Astrocyte (in vitro differentiated cells and primary cell): ENCODE measurements around the gene OSBPL1A. TPM values are rescaled to one million over a fixed set of nuclear protein-coding genes. Genes with fewer than 3 reads are reported as not detected.
"Not testable (repeated sequence)": the region's sequence is repeated elsewhere in the genome, so short reads cannot be mapped to it uniquely, and the experiment has no call there.

Experiments used
- DNase-seq: peaks from one replicate; pipeline ENCODE4 v3.0.0-alpha.2; 2010; ENCODE audit warnings: low read depth
- FAIRE-seq: peaks from 2 replicates; lab custom pipeline; 2011; peaks lifted over from hg19 to GRCh38; lab: Jason Lieb, UNC
- H2AFZ ChIP-seq: 2 replicates; pipeline ENCODE4 v1.6.0; 2012; ENCODE audit warnings: low read depth, low read length, inconsistent platforms
- H3K27ac ChIP-seq: 2 replicates; pipeline ENCODE4 v1.5.1; 2011; ENCODE audit warnings: low read depth, low read length, inconsistent platforms
- H3K27me3 ChIP-seq: 2 replicates; pipeline ENCODE4 v1.6.0; 2011; ENCODE audit warnings: low read length, inconsistent platforms; ENCODE audit not compliant: insufficient read depth
- H3K36me3 ChIP-seq: 2 replicates; pipeline ENCODE4 v1.5.1; 2011; ENCODE audit warnings: low read length, inconsistent platforms; ENCODE audit not compliant: insufficient read depth
- H3K4me1 ChIP-seq: 2 replicates; pipeline ENCODE4 v1.5.1; 2011; ENCODE audit warnings: low read length, inconsistent platforms; ENCODE audit not compliant: insufficient read depth
- H3K4me2 ChIP-seq: 2 replicates; pipeline ENCODE4 v1.6.0; 2012; ENCODE audit warnings: low read length, inconsistent platforms
- H3K4me3 ChIP-seq: 2 replicates; pipeline ENCODE4 v1.5.1; 2011; ENCODE audit warnings: low read depth, mild to moderate bottlenecking, low read length, inconsistent platforms; ENCODE audit not compliant: insufficient read depth
- H3K79me2 ChIP-seq: 2 replicates; pipeline ENCODE4 v1.6.0; 2012; ENCODE audit warnings: mild to moderate bottlenecking, low read length, inconsistent platforms; ENCODE audit not compliant: insufficient read depth
- H3K9ac ChIP-seq: 2 replicates; pipeline ENCODE4 v1.6.0; 2012; ENCODE audit warnings: mild to moderate bottlenecking, low read length, inconsistent platforms
- H3K9me3 ChIP-seq: 2 replicates; pipeline ENCODE4 v1.5.1; 2012; ENCODE audit warnings: low read depth, mild to moderate bottlenecking, low read length, inconsistent platforms; ENCODE audit not compliant: insufficient read depth
- H4K20me1 ChIP-seq: 2 replicates; pipeline ENCODE4 v1.6.0; 2012; ENCODE audit warnings: low read length, inconsistent platforms; ENCODE audit not compliant: insufficient read depth
- H3K27ac Mint-ChIP-seq: one replicate; pipeline ENCODE4 v1.8.0; 2021; ENCODE audit warnings: mild to moderate bottlenecking, mixed read lengths; ENCODE audit not compliant: unreplicated experiment
- H3K27me3 Mint-ChIP-seq: one replicate; pipeline ENCODE4 v1.8.0; 2021; ENCODE audit warnings: low read depth, mixed read lengths; ENCODE audit not compliant: unreplicated experiment
- H3K36me3 Mint-ChIP-seq: one replicate; pipeline ENCODE4 v1.8.0; 2021; ENCODE audit warnings: low read depth, mixed read lengths; ENCODE audit not compliant: unreplicated experiment
- H3K4me1 Mint-ChIP-seq: one replicate; pipeline ENCODE4 v1.8.0; 2021; ENCODE audit warnings: low read depth, mixed read lengths; ENCODE audit not compliant: unreplicated experiment
- H3K4me3 Mint-ChIP-seq: one replicate; pipeline ENCODE4 v1.8.0; 2021; ENCODE audit warnings: mild to moderate bottlenecking, moderate library complexity, mixed read lengths; ENCODE audit not compliant: unreplicated experiment
- H3K9me3 Mint-ChIP-seq: one replicate; pipeline ENCODE4 v1.8.0; 2021; ENCODE audit warnings: mild to moderate bottlenecking, mixed read lengths; ENCODE audit not compliant: unreplicated experiment
- CTCF ChIP-seq: IDR thresholded peaks from 2 replicates; pipeline ENCODE4 v1.5.1; 2011; ENCODE audit warnings: low read depth, mild to moderate bottlenecking, inconsistent platforms, low read length, moderate library complexity; ENCODE audit not compliant: insufficient read depth
- EZH2 ChIP-seq: IDR thresholded peaks from 2 replicates; pipeline ENCODE4 v1.6.1; 2012; ENCODE audit warnings: mild to moderate bottlenecking, low read length, inconsistent platforms; ENCODE audit not compliant: insufficient read depth
- total RNA-seq: library from RNA; stranded (reverse); gene quantifications from 2 replicates; pipeline ENCODE4 v1.2.1, GENCODE V29; 2021

Gene OSBPL1A
- total RNA-seq, 1 donor from 2014 or later: 27.7 TPM

GRCh38 chr18:24364177-24364576 lies 33.4 kb downstream of the OSBPL1A start:
- H3K79me2 ChIP-seq: no peaks in the 10 kb centered on the region
- H3K9ac ChIP-seq: no peak overlapping the region
- TF ChIP-seq CTCF (no peak), EZH2 (no peak)
- no peak overlapping the region for H3K27ac ChIP-seq
- Mint-ChIP-seq H3K36me3 (peaks cover 3% of the 10 kb centered on the region), H3K27ac (no peak overlapping the region), H3K9me3 (no peaks in the 10 kb centered on the region), H3K4me1 (peaks cover 10% of the 10 kb centered on the region), H3K4me3 (no peak overlapping the region), H3K27me3 (no peaks in the 10 kb centered on the region)
- H4K20me1 ChIP-seq: no peaks in the 10 kb centered on the region
- no peaks in the 10 kb centered on the region for H3K4me1 ChIP-seq
- no peak overlapping the region for H2AFZ ChIP-seq
- H3K4me2 ChIP-seq: no peak overlapping the region
- H3K27me3 ChIP-seq: no peaks in the 10 kb centered on the region
- no peaks in the 10 kb centered on the region for H3K9me3 ChIP-seq
- no peak overlapping the region for H3K4me3 ChIP-seq
- H3K36me3 ChIP-seq: no peaks in the 10 kb centered on the region
- no peak for FAIRE-seq
- no peak for DNase-seq

GRCh38 chr18:24362757-24363156 lies 34.9 kb downstream of the OSBPL1A start:
- Histone ChIP-seq H3K4me2 (no peak overlapping the region), H3K79me2 (no peaks in the 10 kb centered on the region), H3K4me1 (no peaks in the 10 kb centered on the region), H3K36me3 (no peaks in the 10 kb centered on the region), H2AFZ (no peak overlapping the region), H3K27me3 (no peaks in the 10 kb centered on the region), H3K4me3 (no peak overlapping the region), H4K20me1 (no peaks in the 10 kb centered on the region), H3K9ac (no peak overlapping the region), H3K9me3 (no peaks in the 10 kb centered on the region), H3K27ac (no peak overlapping the region)
- no peak overlapping the region for H3K27ac Mint-ChIP-seq
- no peaks in the 10 kb centered on the region for H3K36me3 Mint-ChIP-seq
- no peaks in the 10 kb centered on the region for H3K27me3 Mint-ChIP-seq
- peaks cover 3% of the 10 kb centered on the region for H3K4me1 Mint-ChIP-seq
- TF ChIP-seq EZH2: no peak
- TF ChIP-seq CTCF: no peak
- FAIRE-seq: no peak
- peaks cover 1% of the 10 kb centered on the region for H3K9me3 Mint-ChIP-seq
- no peak for DNase-seq
- no peak overlapping the region for H3K4me3 Mint-ChIP-seq

GRCh38 chr18:24359787-24360530 lies 37.7 kb downstream of the OSBPL1A start:
- not testable (repeated sequence) for H3K27ac Mint-ChIP-seq, H3K79me2 ChIP-seq, H3K27ac ChIP-seq, H3K4me3 ChIP-seq, H3K27me3 ChIP-seq, H3K27me3 Mint-ChIP-seq, H3K4me3 Mint-ChIP-seq, H3K36me3 Mint-ChIP-seq, FAIRE-seq, H3K4me1 ChIP-seq, H3K9me3 ChIP-seq, H4K20me1 ChIP-seq, H3K9me3 Mint-ChIP-seq, H3K36me3 ChIP-seq, H3K9ac ChIP-seq, H3K4me1 Mint-ChIP-seq
- Histone ChIP-seq H2AFZ (peak overlapping the region; percentile 66), H3K4me2 (peak overlapping the region; percentile 78)
- DNase-seq: peak; percentile 34
- TF ChIP-seq CTCF: peak; percentile 70
